BLaER1 (cell line): Measurements from ENCODE around the gene TSPO.

Experiments
- H3K27ac ChIP-seq: shearing (Covaris generic); formaldehyde crosslinking; 2 replicates; pipeline ENCODE4 v1.8.1; 2022
- H3K27me3 ChIP-seq: shearing (Covaris generic); formaldehyde crosslinking; 2 replicates; pipeline ENCODE4 v1.8.1; 2022
- H3K36me3 ChIP-seq: shearing (Covaris generic); formaldehyde crosslinking; 2 replicates; pipeline ENCODE4 v1.8.1; 2022
- H3K4me1 ChIP-seq: shearing (Covaris generic); formaldehyde crosslinking; 2 replicates; pipeline ENCODE4 v1.8.1; 2022
- H3K4me2 ChIP-seq: shearing (Covaris generic); formaldehyde crosslinking; 2 replicates; pipeline ENCODE4 v1.8.1; 2022
- H3K4me3 ChIP-seq: shearing (Covaris generic); formaldehyde crosslinking; 2 replicates; pipeline ENCODE4 v1.8.1; 2022
- H3K9ac ChIP-seq: shearing (Covaris generic); formaldehyde crosslinking; 2 replicates; pipeline ENCODE4 v1.8.1; 2022
- H3K9me3 ChIP-seq: shearing (Covaris generic); formaldehyde crosslinking; 2 replicates; pipeline ENCODE4 v1.8.1; 2022
- H4K20me1 ChIP-seq: shearing (Covaris generic); formaldehyde crosslinking; 2 replicates; pipeline ENCODE4 v1.8.1; 2022
- Cebpa-rat ChIP-seq: shearing (Covaris generic); IDR thresholded peaks from 2 replicates; pipeline ENCODE4 v1.8.1; 2022

Gene TSPO

DNA sequence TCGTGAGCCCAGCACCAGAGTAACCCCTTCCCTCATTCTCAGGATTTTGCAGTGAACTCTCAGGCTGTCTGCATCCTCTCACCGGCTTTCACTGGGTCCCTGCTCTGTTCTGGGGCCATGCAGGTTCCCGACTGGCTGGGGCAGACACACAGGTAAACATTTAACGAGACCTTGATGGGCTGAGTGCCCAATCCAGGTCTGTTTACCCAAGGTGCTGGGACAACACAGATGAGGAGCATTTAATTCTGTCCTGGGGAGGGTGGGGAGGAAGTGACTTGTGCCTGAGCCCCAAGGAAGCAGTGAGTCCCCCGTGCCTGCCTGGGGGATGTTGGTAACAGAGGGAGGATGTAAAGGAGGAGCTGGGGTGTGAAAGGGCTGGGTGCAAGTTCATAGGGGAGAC is 36.4 kb upstream of the TSPO start:
- H3K27me3 ChIP-seq = peaks cover 23% of the 10 kb centered on the region
- H3K9ac ChIP-seq = no peak overlapping the region
- no peaks in the 10 kb centered on the region for H3K9me3 ChIP-seq
- peak overlapping the region; percentile 92 for H3K4me2 ChIP-seq
- H4K20me1 ChIP-seq = peaks cover 6% of the 10 kb centered on the region; the same call in 1 of the 2 replicates
- no peaks in the 10 kb centered on the region for H3K36me3 ChIP-seq
- peak overlapping the region; percentile 39; the same call in 1 of the 2 replicates for H3K27ac ChIP-seq
- peaks cover 97% of the 10 kb centered on the region for H3K4me1 ChIP-seq
- TF ChIP-seq Cebpa-rat = no peak
- H3K4me3 ChIP-seq = no peak overlapping the region

DNA sequence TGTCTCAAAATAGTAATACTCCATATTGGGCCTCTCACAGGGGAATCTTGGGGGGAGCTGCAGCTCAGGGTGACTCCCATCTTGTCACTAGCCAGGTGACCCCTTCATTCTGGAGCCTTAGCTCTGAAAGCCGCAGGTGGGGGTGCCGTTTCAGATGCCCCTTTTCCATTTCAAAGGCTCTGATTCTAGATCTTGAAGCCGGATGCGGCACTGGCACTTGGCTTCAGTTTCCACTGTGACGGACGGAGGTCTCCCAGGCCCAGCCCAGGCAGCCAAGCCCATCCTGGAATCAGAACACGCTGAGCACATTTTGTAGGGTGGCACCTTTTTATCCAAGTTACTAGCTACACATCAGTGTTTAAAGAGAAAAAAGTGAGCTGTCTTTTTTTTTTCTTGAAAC is 34.4 kb upstream of the TSPO start:
- no peak for TF ChIP-seq Cebpa-rat
- Histone ChIP-seq H3K4me3 (no peak overlapping the region; the same call in 1 of the 2 replicates), H3K4me2 (peak overlapping the region; percentile 92), H3K9ac (no peak overlapping the region), H4K20me1 (no peaks in the 10 kb centered on the region; the same call in 1 of the 2 replicates), H3K27ac (peak overlapping the region; percentile 39; the same call in 1 of the 2 replicates), H3K9me3 (no peaks in the 10 kb centered on the region), H3K27me3 (peaks cover 4% of the 10 kb centered on the region; the same call in 1 of the 2 replicates), H3K36me3 (no peaks in the 10 kb centered on the region), H3K4me1 (peaks cover 100% of the 10 kb centered on the region)

DNA sequence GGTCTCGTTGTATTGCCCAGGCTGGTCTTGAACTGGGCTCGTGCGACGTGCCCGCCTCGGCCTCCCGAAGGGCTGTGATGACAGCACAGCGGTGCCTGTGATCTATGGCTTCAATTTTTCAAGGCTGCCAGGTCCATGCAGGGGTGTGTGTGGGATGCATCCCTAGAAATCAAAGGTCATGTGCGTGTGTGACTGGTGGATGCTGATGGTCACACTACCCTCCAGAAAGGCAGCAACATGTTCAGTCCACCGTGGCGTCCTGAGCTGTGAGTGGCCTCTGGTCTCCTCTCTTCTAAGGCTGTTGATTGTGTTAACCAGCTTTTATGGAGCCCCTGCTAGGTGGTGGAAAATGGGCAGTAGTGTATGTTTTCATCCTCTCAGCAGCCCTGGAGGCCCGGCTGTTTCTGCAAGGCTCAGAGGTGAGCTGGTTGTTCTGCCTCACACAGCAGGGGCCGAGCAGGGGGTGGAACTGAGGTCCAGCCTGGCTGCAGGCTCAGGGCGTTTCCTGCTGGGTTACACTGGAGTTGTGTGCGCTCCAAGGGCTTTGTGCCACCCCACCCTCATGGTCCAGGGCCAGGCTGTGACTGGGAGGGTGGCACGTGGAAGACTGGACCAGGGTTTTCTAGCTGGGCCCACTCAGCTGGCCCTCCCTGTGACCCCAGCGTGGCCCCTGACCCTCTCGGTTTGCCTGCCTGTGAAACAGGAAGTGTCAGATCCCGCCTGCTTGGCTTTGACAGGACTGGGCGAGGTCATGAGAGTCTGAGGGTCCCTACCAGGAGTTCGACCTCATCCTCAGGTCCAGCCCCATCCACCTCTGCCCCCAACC is 33.1 kb upstream of the TSPO start:
- H3K4me3 ChIP-seq = 0 out of 2 replicates have a peak overlapping the region, but pooled peaks have one; percentile 8
- H3K4me1 ChIP-seq = peaks cover 100% of the 10 kb centered on the region
- H3K4me2 ChIP-seq = peak overlapping the region; percentile 92
- H3K9me3 ChIP-seq = no peaks in the 10 kb centered on the region
- peak overlapping the region; percentile 85 for H3K27ac ChIP-seq
- no peaks in the 10 kb centered on the region for H3K36me3 ChIP-seq
- TF ChIP-seq Cebpa-rat = no peak
- no peaks in the 10 kb centered on the region for H3K27me3 ChIP-seq
- H4K20me1 ChIP-seq = no peaks in the 10 kb centered on the region
- H3K9ac ChIP-seq = peak overlapping the region; percentile 63

DNA sequence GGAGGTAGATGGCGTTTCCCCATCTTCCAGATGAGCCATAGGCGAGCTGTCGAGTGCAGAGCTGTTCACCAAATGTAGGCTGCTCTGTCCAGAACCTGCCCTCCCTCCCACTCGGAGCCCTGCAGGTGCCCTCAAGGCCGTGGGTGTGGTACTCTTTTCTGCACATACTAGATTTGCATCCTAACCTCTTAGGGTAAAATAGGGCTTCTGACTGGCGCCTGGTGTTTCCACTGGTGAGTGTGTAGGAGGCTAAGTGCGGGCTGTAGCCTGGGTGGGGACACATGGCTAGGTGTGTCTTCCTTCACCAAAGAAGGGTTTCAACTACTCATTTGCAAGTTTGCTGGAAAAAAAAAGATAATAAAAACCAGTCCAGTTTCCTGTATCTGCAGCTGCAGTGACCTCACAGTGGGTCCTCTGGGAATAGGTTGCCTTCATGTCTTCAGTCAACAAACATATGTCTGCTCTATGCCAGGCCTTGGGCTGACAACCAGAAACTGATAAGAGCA is 32.4 kb upstream of the TSPO start:
- peaks cover 100% of the 10 kb centered on the region for H3K4me1 ChIP-seq
- no peak for TF ChIP-seq Cebpa-rat
- H3K36me3 ChIP-seq = no peaks in the 10 kb centered on the region
- H3K27ac ChIP-seq = peak overlapping the region; percentile 85
- H4K20me1 ChIP-seq = no peaks in the 10 kb centered on the region
- H3K4me2 ChIP-seq = peak overlapping the region; percentile 92
- no peaks in the 10 kb centered on the region for H3K9me3 ChIP-seq
- no peak overlapping the region for H3K9ac ChIP-seq
- H3K27me3 ChIP-seq = no peaks in the 10 kb centered on the region
- H3K4me3 ChIP-seq = peak overlapping the region; percentile 8; the same call in 1 of the 2 replicates

DNA sequence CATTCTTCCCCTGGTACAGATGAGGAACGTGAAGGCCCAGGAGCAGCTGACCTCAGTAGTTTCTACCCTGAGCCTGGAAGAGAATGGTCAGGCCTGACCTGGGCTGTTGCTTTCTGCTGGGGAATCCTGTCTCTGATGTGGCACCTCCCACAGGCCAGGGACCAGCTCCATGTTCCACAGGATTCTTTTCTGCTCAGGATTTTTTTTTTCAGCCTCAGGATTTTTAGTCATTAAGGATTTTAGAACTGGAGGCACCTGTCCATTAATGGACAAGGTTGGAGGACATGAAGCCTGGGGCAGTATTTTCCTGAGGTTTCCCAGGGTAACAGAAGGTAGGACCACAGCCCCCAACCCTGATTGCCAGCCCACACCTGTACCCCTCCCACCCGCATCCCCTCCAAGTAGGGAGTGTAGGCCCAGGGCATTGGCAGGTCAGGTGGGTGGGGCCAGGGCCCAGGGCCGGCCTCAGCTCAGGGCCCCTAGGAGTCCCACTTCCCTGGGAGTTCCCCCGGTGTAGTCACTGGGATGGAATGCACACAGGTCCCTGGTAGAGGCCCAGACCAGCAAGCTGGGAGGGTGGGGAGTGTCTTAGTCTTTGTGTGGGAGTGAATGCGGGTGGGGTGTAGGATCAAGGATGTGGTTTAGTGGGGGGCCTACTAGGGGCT is 24.7 kb upstream of the TSPO start:
- H3K4me1 ChIP-seq = peaks cover 99% of the 10 kb centered on the region
- peak overlapping the region; percentile 99 for H3K4me2 ChIP-seq
- peak overlapping the region; percentile 94 for H3K27ac ChIP-seq
- H3K36me3 ChIP-seq = peaks cover 11% of the 10 kb centered on the region
- no peak for TF ChIP-seq Cebpa-rat
- peak overlapping the region; percentile 77 for H3K9ac ChIP-seq
- no peaks in the 10 kb centered on the region for H3K9me3 ChIP-seq
- 0 out of 2 replicates have a peak, but pooled peaks cover 4% of the 10 kb centered on the region for H4K20me1 ChIP-seq
- no peaks in the 10 kb centered on the region for H3K27me3 ChIP-seq
- peak overlapping the region; percentile 56; the same call in 1 of the 2 replicates for H3K4me3 ChIP-seq

DNA sequence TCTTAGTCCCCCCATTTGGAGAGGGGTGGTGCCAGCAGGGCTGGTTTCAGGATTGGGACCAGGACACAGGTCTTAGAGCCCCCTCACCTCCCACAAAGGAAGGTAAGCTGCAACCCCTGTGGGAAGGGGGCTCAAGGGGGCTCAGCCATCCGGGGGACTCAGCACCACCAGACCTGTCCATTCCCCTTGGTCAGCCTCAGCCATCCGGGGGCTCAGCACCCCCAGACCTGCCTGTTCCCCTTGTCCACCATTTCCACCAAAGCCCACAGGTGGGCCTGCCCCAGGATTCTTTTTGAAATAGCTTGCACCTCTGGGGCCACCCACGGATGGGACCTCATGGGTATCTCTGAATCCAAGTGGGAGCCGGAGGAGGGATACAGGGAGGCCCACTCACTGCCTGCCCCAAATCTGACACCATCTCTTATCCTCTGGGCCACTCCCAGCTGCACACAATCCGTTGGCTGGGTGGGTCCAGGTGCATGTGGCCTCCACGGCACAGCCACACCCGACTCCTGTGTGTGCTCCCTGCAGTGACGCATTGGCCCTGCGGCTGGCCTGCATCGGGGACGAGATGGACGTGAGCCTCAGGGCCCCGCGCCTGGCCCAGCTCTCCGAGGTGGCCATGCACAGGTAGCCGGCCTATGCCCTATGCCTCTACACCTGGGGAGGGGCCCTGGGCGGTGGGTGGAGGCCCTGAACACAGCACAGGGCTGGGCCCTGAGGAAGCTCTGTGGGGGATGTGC is 24.0 kb upstream of the TSPO start:
- no peak for TF ChIP-seq Cebpa-rat
- H3K27me3 ChIP-seq = no peaks in the 10 kb centered on the region
- peak overlapping the region; percentile 99 for H3K4me2 ChIP-seq
- 0 out of 2 replicates have a peak, but pooled peaks cover 4% of the 10 kb centered on the region for H4K20me1 ChIP-seq
- H3K4me1 ChIP-seq = peaks cover 92% of the 10 kb centered on the region
- H3K9me3 ChIP-seq = no peaks in the 10 kb centered on the region
- peaks cover 18% of the 10 kb centered on the region for H3K36me3 ChIP-seq
- peak overlapping the region; percentile 77 for H3K9ac ChIP-seq
- peak overlapping the region; percentile 94 for H3K27ac ChIP-seq
- peak overlapping the region; percentile 56 for H3K4me3 ChIP-seq

DNA sequence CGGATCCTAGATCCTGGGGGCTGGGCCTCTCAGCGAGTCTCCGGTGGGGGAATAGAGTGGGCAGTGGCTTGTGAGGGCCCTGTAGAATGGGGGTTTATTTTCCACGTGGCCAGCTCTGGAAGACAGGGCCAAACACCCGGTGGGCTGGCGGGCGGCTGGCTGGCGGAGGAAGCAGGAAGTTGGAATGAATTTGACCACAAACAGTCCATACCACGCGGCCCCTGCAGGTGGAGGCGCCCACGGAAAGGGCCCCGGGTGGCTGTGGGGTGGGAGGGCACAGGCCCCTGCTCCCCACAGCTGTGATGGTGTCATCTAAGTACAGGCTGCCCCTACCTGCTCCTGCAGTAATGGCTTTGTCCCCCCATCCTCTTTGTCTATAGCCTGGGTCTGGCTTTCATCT is 23.2 kb upstream of the TSPO start:
- TF ChIP-seq Cebpa-rat = no peak
- Histone ChIP-seq H3K4me2 (peak overlapping the region; percentile 99), H4K20me1 (0 out of 2 replicates have a peak, but pooled peaks cover 4% of the 10 kb centered on the region), H3K27me3 (no peaks in the 10 kb centered on the region), H3K27ac (peak overlapping the region; percentile 94), H3K9ac (peak overlapping the region; percentile 77), H3K4me1 (peaks cover 85% of the 10 kb centered on the region), H3K9me3 (no peaks in the 10 kb centered on the region), H3K36me3 (peaks cover 26% of the 10 kb centered on the region), H3K4me3 (peak overlapping the region; percentile 56)

DNA sequence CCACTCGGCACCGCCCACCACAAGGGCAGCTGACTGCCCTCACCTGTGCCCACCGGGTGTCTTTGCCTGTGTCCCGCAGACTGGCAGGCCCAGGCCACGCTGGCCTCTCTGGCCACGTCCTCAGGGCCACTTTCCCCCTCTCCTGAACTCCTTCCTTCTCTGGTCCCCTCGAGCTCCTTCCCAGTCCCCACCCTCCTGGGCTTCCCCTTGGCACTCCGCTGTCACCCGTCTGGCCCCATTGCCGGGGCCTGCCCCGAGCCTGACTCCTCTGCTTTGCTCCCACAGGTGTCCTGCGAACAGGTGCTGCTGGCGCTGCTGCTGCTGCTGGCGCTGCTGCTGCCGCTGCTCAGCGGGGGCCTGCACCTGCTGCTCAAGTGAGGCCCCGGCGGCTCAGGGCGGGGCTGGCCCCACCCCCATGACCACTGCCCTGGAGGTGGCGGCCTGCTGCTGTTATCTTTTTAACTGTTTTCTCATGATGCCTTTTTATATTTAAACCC is 22.4 kb upstream of the TSPO start:
- Histone ChIP-seq H3K9me3 (no peaks in the 10 kb centered on the region), H3K4me2 (peak overlapping the region; percentile 99), H3K36me3 (peaks cover 34% of the 10 kb centered on the region), H3K4me3 (peak overlapping the region; percentile 56), H3K4me1 (peaks cover 76% of the 10 kb centered on the region), H3K9ac (peak overlapping the region; percentile 77), H3K27me3 (no peaks in the 10 kb centered on the region), H3K27ac (peak overlapping the region; percentile 94), H4K20me1 (0 out of 2 replicates have a peak, but pooled peaks cover 4% of the 10 kb centered on the region)
- no peak for TF ChIP-seq Cebpa-rat
